SW 1271 (cell line): Measurements from ENCODE around the gene KHDC4.

ENCODE experiments used
- DNase-seq, 2 experiments: peaks; one replicate each; lab custom pipeline; 2025; lab: John Stamatoyannopoulos, UW

Gene KHDC4

GRCh38 chr1:155969377-155969791, 35.2 kb upstream of the KHDC4 start:
- no peak for DNase-seq

GRCh38 chr1:155968670-155969069, 34.5 kb upstream of the KHDC4 start:
- DNase-seq = no peak

- no peak for DNase-seq
Observed at GRCh38 chr1:155968051-155968400, 33.8 kb upstream of the KHDC4 start.

GRCh38 chr1:155967341-155968050, 33.3 kb upstream of the KHDC4 start:
- no peak for DNase-seq

GRCh38 chr1:155966750-155967149, 32.5 kb upstream of the KHDC4 start:
- no peak for DNase-seq

- no peak for DNase-seq
Observed at GRCh38 chr1:155966135-155966534, 31.9 kb upstream of the KHDC4 start.

- DNase-seq = no peak
Observed at GRCh38 chr1:155964193-155964592, 30.0 kb upstream of the KHDC4 start.

GRCh38 chr1:155962599-155963211, 28.5 kb upstream of the KHDC4 start:
- DNase-seq = no peak

GRCh38 chr1:155961937-155962336, 27.7 kb upstream of the KHDC4 start:
- peak; percentile 77 to 89 for DNase-seq

- DNase-seq = no peak
Observed at GRCh38 chr1:155960081-155960745, 26.0 kb upstream of the KHDC4 start.

- no peak for DNase-seq
Observed at GRCh38 chr1:155957411-155957915, 23.2 kb upstream of the KHDC4 start.

- no peak for DNase-seq
Observed at GRCh38 chr1:155954645-155955044, 20.4 kb upstream of the KHDC4 start.

GRCh38 chr1:155952505-155952890, 18.3 kb upstream of the KHDC4 start:
- no peak for DNase-seq

GRCh38 chr1:155951753-155952504, 17.7 kb upstream of the KHDC4 start:
- no peak for DNase-seq

GRCh38 chr1:155950829-155951228, 16.6 kb upstream of the KHDC4 start:
- DNase-seq = no peak

GRCh38 chr1:155947741-155948140, 13.5 kb upstream of the KHDC4 start:
- DNase-seq = no peak

GRCh38 chr1:155947292-155947691, 13.1 kb upstream of the KHDC4 start:
- no peak for DNase-seq

- no peak for DNase-seq
Observed at GRCh38 chr1:155946633-155947219, 12.5 kb upstream of the KHDC4 start.

- DNase-seq = no peak
Observed at GRCh38 chr1:155944444-155944799, 10.2 kb upstream of the KHDC4 start.

GRCh38 chr1:155942578-155943141, 8.4 kb upstream of the KHDC4 start:
- no peak for DNase-seq

- no peak for DNase-seq
Observed at GRCh38 chr1:155941845-155942531, 7.8 kb upstream of the KHDC4 start.
